Mesothelial cell of epicardium (in vitro differentiated cells): ENCODE data around the gene C1QL3. TPM values are rescaled to one million over a fixed set of nuclear protein-coding genes. Genes with fewer than 3 reads are reported as not detected.

Experiments used
- DNase-seq, 2 experiments: peaks; one replicate each; pipeline ENCODE4 v3.0.0; 2021; ENCODE audit warnings: low spot score in 2 of 2; ENCODE audit not compliant: unreplicated experiment in 2 of 2
- H3K27ac Mint-ChIP-seq: 2 replicates; pipeline ENCODE4 v1.8.0; 2021; ENCODE audit warnings: mixed read lengths
- H3K27me3 Mint-ChIP-seq: 2 replicates; pipeline ENCODE4 v1.8.0; 2021; ENCODE audit warnings: low read depth, mixed read lengths
- H3K36me3 Mint-ChIP-seq: 2 replicates; pipeline ENCODE4 v1.8.0; 2021; ENCODE audit warnings: mixed read lengths
- H3K4me1 Mint-ChIP-seq: 2 replicates; pipeline ENCODE4 v1.8.0; 2021; ENCODE audit warnings: mixed read lengths
- H3K4me3 Mint-ChIP-seq: 2 replicates; pipeline ENCODE4 v1.8.0; 2021; ENCODE audit warnings: mild to moderate bottlenecking, moderate library complexity, mixed read lengths
- H3K9me3 Mint-ChIP-seq: 2 replicates; pipeline ENCODE4 v1.8.0; 2021; ENCODE audit warnings: mixed read lengths
- CTCF ChIP-seq: fragments of 200-600 bp; sonication (generic); IDR thresholded peaks from one replicate; pipeline ENCODE4 v1.5.0; 2021; ENCODE audit warnings: antibody characterized with exemption; ENCODE audit not compliant: unreplicated experiment
- total RNA-seq: library from RNA; stranded (reverse); gene quantifications from 3 replicates; pipeline ENCODE4 v1.2.1, GENCODE V29; 2021

Gene C1QL3
- total RNA-seq, 1 donor from 2014 or later: not detected

GRCh38 chr10:16529853-16530252 is 8.2 kb upstream of the C1QL3 start:
- DNase-seq: no peak
- Mint-ChIP-seq H3K27ac (no peak overlapping the region), H3K4me1 (no peaks in the 10 kb centered on the region), H3K36me3 (no peaks in the 10 kb centered on the region), H3K27me3 (peaks cover 61% of the 10 kb centered on the region), H3K4me3 (no peak overlapping the region), H3K9me3 (no peaks in the 10 kb centered on the region)
- TF ChIP-seq CTCF: no peak

GRCh38 chr10:16527452-16527851 is 5.8 kb upstream of the C1QL3 start:
- Mint-ChIP-seq H3K27ac (no peak overlapping the region), H3K36me3 (peaks cover 1% of the 10 kb centered on the region), H3K4me1 (no peaks in the 10 kb centered on the region), H3K9me3 (no peaks in the 10 kb centered on the region), H3K4me3 (no peak overlapping the region), H3K27me3 (peaks cover 79% of the 10 kb centered on the region)
- no peak for TF ChIP-seq CTCF
- no peak for DNase-seq

- Mint-ChIP-seq H3K9me3 (no peaks in the 10 kb centered on the region), H3K4me3 (peak overlapping the region; percentile 52), H3K27ac (no peak overlapping the region), H3K4me1 (peaks cover 12% of the 10 kb centered on the region), H3K36me3 (peaks cover 4% of the 10 kb centered on the region), H3K27me3 (peaks cover 85% of the 10 kb centered on the region)
- TF ChIP-seq CTCF: no peak
- DNase-seq: peak in 1 of 2 experiments; percentile 43
Observed at GRCh38 chr10:16520900-16521299, 779 bp downstream of the C1QL3 start.

- no peak for TF ChIP-seq CTCF
- no peak for DNase-seq
- Mint-ChIP-seq H3K4me3 (peak overlapping the region; percentile 66), H3K4me1 (peaks cover 12% of the 10 kb centered on the region), H3K9me3 (no peaks in the 10 kb centered on the region), H3K36me3 (peaks cover 4% of the 10 kb centered on the region), H3K27me3 (peaks cover 79% of the 10 kb centered on the region), H3K27ac (no peak overlapping the region)
Observed at GRCh38 chr10:16519908-16520861, 1.5 kb downstream of the C1QL3 start.

- peaks cover 4% of the 10 kb centered on the region for H3K36me3 Mint-ChIP-seq
- no peak for TF ChIP-seq CTCF
- peak overlapping the region; percentile 66 for H3K4me3 Mint-ChIP-seq
- H3K27me3 Mint-ChIP-seq: peaks cover 72% of the 10 kb centered on the region
- no peak overlapping the region for H3K27ac Mint-ChIP-seq
- H3K4me1 Mint-ChIP-seq: peaks cover 12% of the 10 kb centered on the region
- no peak for DNase-seq
- H3K9me3 Mint-ChIP-seq: no peaks in the 10 kb centered on the region
Observed at GRCh38 chr10:16519250-16519907, 2.3 kb downstream of the C1QL3 start.
